Left lobe of liver (tissue), 2 donors: ENCODE measurements around the gene ADGRB3. TPM values are rescaled to one million over a fixed set of nuclear protein-coding genes. Genes with fewer than 3 reads are reported as not detected.

Experiments
- ATAC-seq: fragments of 200-7000 bp; cut with Tn5 transposase; one replicate; pipeline ENCODE4 v1.9.1; 2020; ENCODE audit warnings: mild to moderate bottlenecking, moderate library complexity
- DNase-seq: peaks from one replicate; pipeline ENCODE4 v3.0.0-alpha.2; 2020; ENCODE audit warnings: low spot score
- total RNA-seq: library from RNA; stranded (reverse); gene quantifications from one replicate; pipeline ENCODE4 v1.2.1, GENCODE V29; 2021
- donor health status: DM: no; HTN: no; CAD: no; lungs with moderate emphysema.
- donor health status: DM: no; HTN: yes; CAD: no.

Gene ADGRB3
- total RNA-seq = 0.38 TPM

- peak; percentile 59 for DNase-seq
- peak; percentile 94 for ATAC-seq
Observed at GRCh38 chr6:68634726-68635411, at the start of gene ADGRB3. ADGRB3 (plus strand) TSS chr6:68635282; CDS start chr6:68638676, 3,394 bp downstream.

DNA sequence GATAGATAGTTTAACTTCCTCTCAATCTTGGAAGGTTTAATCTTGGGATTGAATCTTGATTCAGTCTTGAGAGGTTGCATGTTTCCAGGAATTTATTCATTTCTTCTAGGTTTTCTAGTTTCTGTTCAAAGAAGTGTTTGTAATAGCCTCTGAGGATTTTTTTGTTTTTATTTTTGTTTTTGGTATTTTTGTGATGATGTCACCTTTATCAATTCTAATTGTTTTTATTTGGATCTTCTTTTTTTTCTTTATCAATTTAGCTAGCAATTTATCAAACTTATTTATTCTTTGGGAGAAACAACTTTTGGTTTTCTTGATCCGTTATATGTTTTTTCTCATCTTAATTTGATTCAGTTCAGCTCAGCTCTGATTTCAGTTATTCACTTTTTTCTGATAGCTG lies 41.5 kb upstream of the ADGRB3 start:
- no peak for ATAC-seq
- no peak for DNase-seq

GRCh38 chr6:68597642-68598041 lies 37.4 kb upstream of the ADGRB3 start:
- DNase-seq (no peak), ATAC-seq (no peak)

GRCh38 chr6:68615938-68616337 lies 19.1 kb upstream of the ADGRB3 start:
- DNase-seq (no peak), ATAC-seq (no peak)

GRCh38 chr6:68625998-68626397 lies 9.1 kb upstream of the ADGRB3 start:
- DNase-seq = no peak

DNA sequence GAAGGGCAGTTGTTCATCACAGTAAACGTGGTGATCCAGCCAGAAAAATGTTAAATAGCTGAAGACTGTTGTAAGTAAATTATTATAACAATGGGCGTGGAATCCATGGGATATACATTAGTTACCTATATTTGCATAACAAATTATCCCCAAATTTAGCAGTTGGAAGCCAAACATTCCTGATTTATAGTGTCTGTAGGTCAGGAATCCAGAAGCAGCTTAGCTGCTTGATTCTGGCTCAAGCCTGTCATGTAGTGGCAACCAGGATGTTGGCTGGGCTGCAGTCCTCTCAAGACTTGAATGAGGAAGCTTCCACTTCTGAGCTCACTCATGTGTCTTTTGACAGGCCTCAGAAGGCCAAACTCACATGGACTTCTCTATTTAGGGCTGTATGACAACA lies 6.9 kb upstream of the ADGRB3 start:
- DNase-seq = no peak
- ATAC-seq = no peak

More at GRCh38 chr6:68625998-68626397, 9.1 kb upstream of the ADGRB3 start:
- ATAC-seq = no peak

- ATAC-seq (no peak), DNase-seq (no peak)
Observed at GRCh38 chr6:68632734-68633133, 2.3 kb upstream of the ADGRB3 start.

- ATAC-seq (no peak), DNase-seq (no peak)
Observed at GRCh38 chr6:68633281-68633971, 1.7 kb upstream of the ADGRB3 start.

GRCh38 chr6:68633972-68634725 lies 933 bp upstream of the ADGRB3 start:
- ATAC-seq = no peak

GRCh38 chr6:68635412-68635705 lies 277 bp downstream of the ADGRB3 start:
- DNase-seq (no peak), ATAC-seq (no peak)

More at GRCh38 chr6:68633972-68634725, 933 bp upstream of the ADGRB3 start:
- DNase-seq = no peak

DNA sequence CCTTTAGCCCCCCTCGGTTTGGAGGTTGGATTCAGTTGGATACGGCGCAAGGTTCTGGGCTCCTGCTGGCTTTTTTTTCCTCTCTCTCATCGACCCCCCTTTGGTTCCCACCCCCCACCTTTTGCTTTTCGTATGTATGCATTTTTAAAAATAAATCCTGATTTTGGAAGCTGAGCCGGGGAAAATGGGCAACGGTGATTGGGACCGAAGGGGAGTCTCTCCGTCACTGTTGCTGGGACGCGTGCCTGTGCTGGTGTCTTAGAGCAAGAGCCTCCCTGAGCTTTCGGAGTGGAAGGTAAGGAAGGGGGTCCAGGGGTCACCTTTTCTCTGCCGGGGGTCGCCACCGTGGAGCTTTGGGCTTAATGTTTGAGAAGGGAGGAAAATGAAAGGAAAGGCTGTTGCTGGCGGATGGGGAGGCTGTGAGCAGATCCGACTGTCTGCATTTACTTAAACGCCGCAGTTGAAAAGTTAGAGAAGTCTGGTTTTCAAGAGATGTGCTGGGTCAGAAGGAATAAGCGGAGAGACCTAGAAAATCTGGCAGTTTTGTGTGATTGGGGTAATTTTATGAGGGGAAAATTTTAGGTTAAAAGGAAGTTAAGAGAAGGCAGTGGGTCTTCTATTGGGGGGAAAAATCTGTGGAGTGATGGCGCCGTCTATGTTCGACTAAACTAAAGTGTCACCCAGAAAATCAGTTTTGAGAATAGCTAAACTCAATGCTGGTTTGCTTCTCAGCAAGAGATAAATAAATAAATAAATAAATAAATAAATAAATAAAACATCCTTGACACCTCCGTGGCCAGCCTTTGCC lies 828 bp downstream of the ADGRB3 start:
- ATAC-seq = no peak
- DNase-seq = no peak

DNA sequence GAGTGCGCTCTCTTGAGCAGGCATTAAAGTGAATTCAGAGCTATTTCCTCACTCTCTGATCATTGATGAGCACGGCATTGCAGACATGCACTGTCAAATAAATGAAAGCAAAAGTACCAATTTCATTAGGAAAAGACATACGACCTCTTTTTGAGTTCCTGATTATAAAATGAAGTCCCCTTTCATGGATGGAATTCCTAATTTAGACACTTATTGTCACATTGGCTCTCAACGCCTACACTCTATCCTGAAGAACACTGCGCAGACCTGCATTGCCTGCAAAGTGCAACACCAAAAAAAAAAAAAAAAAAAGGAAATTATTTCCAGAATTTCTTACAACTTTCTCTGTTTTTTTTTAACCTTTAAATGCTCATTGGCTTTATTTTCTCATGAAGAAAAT lies 1.6 kb downstream of the ADGRB3 start:
- DNase-seq (no peak), ATAC-seq (no peak)

DNA sequence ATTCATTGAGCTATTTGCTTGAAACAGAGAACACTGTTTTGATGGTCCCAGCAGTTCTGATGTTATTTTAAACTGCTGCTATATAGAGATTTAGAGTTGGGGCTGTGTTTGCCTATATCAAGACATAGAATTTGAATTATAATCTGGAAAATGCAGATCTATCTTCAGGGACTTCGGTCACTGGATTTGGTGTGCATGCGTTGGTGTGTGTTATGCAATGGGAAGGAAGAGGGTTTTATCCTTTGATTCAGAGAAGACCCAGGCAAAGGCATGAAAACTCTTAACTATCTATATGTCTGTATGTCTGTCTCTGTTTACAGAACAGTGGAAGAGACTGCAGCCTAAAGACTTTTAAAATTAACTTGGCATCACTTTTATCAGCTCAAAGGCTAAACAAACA lies 2.0 kb downstream of the ADGRB3 start:
- no peak for ATAC-seq
- no peak for DNase-seq

- ATAC-seq = no peak
- no peak for DNase-seq
Observed at GRCh38 chr6:68637782-68638181, 2.7 kb downstream of the ADGRB3 start.

GRCh38 chr6:68638230-68638900 lies 3.3 kb downstream of the ADGRB3 start:
- ATAC-seq (no peak), DNase-seq (no peak)

- DNase-seq (no peak), ATAC-seq (no peak)
Observed at GRCh38 chr6:68639211-68639610, 4.1 kb downstream of the ADGRB3 start.

DNA sequence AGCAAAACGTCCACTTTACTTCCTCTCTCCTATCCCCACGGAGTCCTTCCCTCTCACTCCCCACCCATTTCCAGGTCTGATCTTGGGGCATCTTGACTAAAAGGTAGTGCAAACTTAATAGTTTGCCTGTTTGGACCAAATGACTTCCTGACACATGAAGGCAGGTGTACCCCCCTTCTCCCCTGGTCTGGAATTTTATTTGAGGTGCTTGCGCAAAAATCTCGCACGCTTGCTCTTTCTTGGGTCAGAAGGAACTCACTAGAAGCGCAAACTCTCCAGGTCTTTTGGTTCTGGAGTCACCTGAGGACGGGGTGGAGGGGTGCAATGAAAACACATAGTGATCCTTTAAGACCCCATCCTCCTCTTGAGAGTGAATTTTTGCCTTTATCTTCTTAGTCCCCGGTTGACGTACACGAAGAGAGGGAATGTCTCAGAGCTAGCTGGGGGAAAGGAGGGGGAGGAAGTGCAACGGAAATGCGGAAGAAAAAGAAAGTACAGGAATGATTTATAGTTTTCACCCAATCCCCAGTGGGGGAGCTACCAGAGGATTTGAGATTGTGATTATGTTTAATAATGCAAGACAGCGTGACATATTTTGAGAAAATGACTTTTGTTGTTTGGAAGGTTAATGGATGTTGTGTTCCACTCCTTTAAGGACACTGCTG lies 4.9 kb downstream of the ADGRB3 start:
- ATAC-seq = peak; percentile 25
- DNase-seq = no peak

DNA sequence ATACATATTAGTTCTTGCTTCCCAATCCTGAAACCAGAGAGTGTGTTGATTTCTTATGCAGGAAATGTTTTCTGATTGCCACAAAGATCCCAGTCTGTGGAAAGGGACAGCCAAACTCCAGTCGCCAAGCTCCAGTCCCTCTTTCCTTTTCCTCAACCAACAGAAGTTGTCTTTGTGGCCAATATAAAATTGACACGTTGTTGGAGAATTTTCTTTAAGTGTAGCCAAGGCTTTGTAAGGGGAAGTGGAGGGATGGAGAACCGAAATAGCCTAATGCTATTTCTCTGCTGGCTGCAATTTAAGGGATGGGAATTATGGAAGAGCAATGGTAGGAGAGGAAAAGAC lies 5.4 kb downstream of the ADGRB3 start:
- DNase-seq = no peak
- ATAC-seq = no peak

DNA sequence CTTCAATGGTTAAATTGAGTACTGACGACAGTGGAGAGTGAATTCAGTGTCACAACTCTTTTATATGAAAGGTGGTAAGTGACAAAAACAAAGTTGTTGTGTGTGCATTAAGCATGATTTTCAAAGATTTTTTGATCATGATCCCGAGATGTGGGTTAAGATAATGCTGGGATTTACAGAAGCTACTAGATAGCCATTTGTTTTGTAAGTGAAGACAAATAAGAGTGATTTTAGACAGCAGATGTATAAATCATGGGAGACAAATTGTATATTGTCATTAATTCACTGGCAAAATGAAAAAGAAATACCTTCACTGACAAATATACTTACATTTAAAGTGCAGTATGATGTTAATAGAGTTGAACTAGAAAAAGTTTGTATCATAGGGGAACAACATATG lies 6.1 kb downstream of the ADGRB3 start:
- ATAC-seq (no peak), DNase-seq (no peak)

DNA sequence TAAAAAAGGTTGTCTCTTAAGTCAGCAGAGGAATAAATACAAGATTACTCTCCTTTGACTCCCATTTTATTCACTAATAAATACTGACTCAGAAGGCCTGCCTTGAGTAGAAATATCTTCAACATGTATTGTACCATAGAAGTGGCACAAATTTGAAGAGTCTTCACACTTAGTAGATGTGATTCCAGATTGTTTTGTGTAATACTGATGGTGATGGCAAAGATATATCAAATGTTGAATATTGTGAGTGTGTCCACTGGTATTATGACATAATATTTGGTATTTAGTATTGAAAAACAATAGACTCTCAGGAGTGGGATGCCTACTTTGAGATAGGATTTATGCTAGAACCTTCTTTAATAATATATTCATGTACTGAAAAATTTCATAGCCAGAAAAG lies 7.0 kb downstream of the ADGRB3 start:
- ATAC-seq = no peak
- no peak for DNase-seq
